HK-2 (cell line): ENCODE data around the gene TRIM25.
"Not testable (repeated sequence)": the region's sequence is repeated elsewhere in the genome, so short reads cannot be mapped to it uniquely, and the experiment has no call there.

Source experiments
- DNase-seq: peaks from one replicate; pipeline ENCODE4 v3.0.0-alpha.2; 2018; ENCODE audit not compliant: unreplicated experiment

Gene TRIM25

GRCh38 chr17:56913867-56914580, at the start of gene TRIM25:
Gene TRIM25 (minus strand): TSS chr17:56914049. CDS start chr17:56913988, 61 bp downstream.
- peak; percentile 95 for DNase-seq

GRCh38 chr17:56960596-56961538, 47.0 kb upstream of the TRIM25 start, which contains the start of gene COIL:
Gene COIL (minus strand): TSS chr17:56961050. CDS start chr17:56961019, 31 bp downstream.
- peak; percentile 94 for DNase-seq

- no peak for DNase-seq
Measured at GRCh38 chr17:56956992-56957391, 43.1 kb upstream of the TRIM25 start.

GRCh38 chr17:56949595-56949994, 35.7 kb upstream of the TRIM25 start:
- no peak for DNase-seq

GRCh38 chr17:56948491-56948890, 34.6 kb upstream of the TRIM25 start:
- DNase-seq: no peak

- DNase-seq: no peak
Measured at GRCh38 chr17:56947741-56948140, 33.9 kb upstream of the TRIM25 start.

GRCh38 chr17:56945938-56946505, 32.2 kb upstream of the TRIM25 start:
- DNase-seq: no peak

- no peak for DNase-seq
Measured at GRCh38 chr17:56943505-56944125, 29.8 kb upstream of the TRIM25 start.

GRCh38 chr17:56939869-56940484, 26.1 kb upstream of the TRIM25 start:
- DNase-seq: peak; percentile 8

- not testable (repeated sequence) for DNase-seq
Measured at GRCh38 chr17:56938206-56938605, 24.4 kb upstream of the TRIM25 start.

- no peak for DNase-seq
Measured at GRCh38 chr17:56937687-56938086, 23.8 kb upstream of the TRIM25 start.

GRCh38 chr17:56936697-56937322, 23.0 kb upstream of the TRIM25 start:
- no peak for DNase-seq

GRCh38 chr17:56935461-56935860, 21.6 kb upstream of the TRIM25 start:
- no peak for DNase-seq

GRCh38 chr17:56934280-56934679, 20.4 kb upstream of the TRIM25 start:
- DNase-seq: no peak

GRCh38 chr17:56933868-56934267, 20.0 kb upstream of the TRIM25 start:
- no peak for DNase-seq

- DNase-seq: no peak
Measured at GRCh38 chr17:56933151-56933745, 19.4 kb upstream of the TRIM25 start.

GRCh38 chr17:56930739-56931337, 17.0 kb upstream of the TRIM25 start:
- no peak for DNase-seq

- no peak for DNase-seq
Measured at GRCh38 chr17:56929362-56929969, 15.6 kb upstream of the TRIM25 start.

- DNase-seq: no peak
Measured at GRCh38 chr17:56928586-56928985, 14.7 kb upstream of the TRIM25 start.

GRCh38 chr17:56926704-56927103, 12.9 kb upstream of the TRIM25 start:
- no peak for DNase-seq
